HFF-Myc (cell line): ENCODE data around the gene ALOX15B.

ENCODE experiments used
- DNase-seq: peaks from one replicate; pipeline ENCODE4 v3.0.0-alpha.2; 2011; ENCODE audit warnings: low read depth; ENCODE audit errors: extremely low read depth
- H3K4me3 ChIP-seq: replicated peaks from 2 replicates; pipeline ENCODE4 v1.5.1; 2011; ENCODE audit warnings: low read depth, mild to moderate bottlenecking, control low read depth, low read length
- CTCF ChIP-seq: IDR thresholded peaks from 2 replicates; pipeline ENCODE4 v1.5.1; 2012; ENCODE audit warnings: mild to moderate bottlenecking, low read depth, low read length, control low read depth; ENCODE audit errors: missing control alignments

ALOX15B gene

GRCh38 chr17:8091033-8091687 is 52.3 kb downstream of the ALOX15B start:
- no peak for DNase-seq
- no peak for TF ChIP-seq CTCF
- no peak overlapping the region for H3K4me3 ChIP-seq

- no peak for DNase-seq
- no peak for TF ChIP-seq CTCF
- H3K4me3 ChIP-seq = no peak overlapping the region
Measured at GRCh38 chr17:8095361-8095760, 56.5 kb downstream of the ALOX15B start.

DNA sequence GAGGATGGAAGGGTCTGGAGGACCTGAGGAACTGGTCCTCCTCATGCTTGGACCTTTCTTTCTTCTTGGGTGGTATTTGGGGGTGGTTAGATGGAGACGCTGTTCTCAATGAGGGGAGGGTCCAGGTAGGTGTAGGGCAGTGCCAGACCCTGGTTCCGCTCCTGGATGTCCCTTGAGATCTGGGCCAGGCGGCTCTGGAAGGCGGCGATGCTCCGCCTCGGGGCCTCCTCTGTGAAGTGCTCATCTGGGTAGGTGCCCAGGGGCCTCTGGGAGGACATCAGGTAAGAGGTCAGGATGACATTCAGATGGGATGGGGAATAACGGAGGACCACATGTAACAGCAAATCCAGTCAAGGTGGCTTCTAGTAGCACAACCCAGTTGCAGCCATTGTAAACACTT is 57.7 kb downstream of the ALOX15B start:
- no peak for DNase-seq
- no peak overlapping the region for H3K4me3 ChIP-seq
- TF ChIP-seq CTCF = no peak
